ENCODE data around the gene KAT2B. TPM values are rescaled to one million over a fixed set of nuclear protein-coding genes. Genes with fewer than 3 reads are reported as not detected.

The KAT2B gene
- total RNA-seq, 2 donors from 2014 or later: 2.2 to 4.1 TPM

- Histone ChIP-seq H3K27me3 (ENCODE audit: control insufficient read depth, insufficient read depth, low read length, poor library complexity, severe bottlenecking) (no peaks in the 10 kb centered on the region), H3K36me3 (ENCODE audit: control insufficient read depth, insufficient read depth, low read length) (no peaks in the 10 kb centered on the region), H3K4me3 (ENCODE audit: low read length) (no peak overlapping the region), H3K27ac (ENCODE audit: low read depth, low read length) (no peak overlapping the region), H3K4me1 (ENCODE audit: control insufficient read depth, insufficient read depth, low read length) (no peaks in the 10 kb centered on the region), H3K9ac (ENCODE audit: extremely low read depth, low read length, poor library complexity, severe bottlenecking) (no peak overlapping the region), H3K9me3 (ENCODE audit: control insufficient read depth, low read length) (peaks cover 4% of the 10 kb centered on the region)
- Mint-ChIP-seq H3K4me3 (no peak overlapping the region), H3K4me1 (no peaks in the 10 kb centered on the region), H3K27me3 (ENCODE audit: insufficient read depth) (no peaks in the 10 kb centered on the region), H3K36me3 (ENCODE audit: low read depth) (peaks cover 2% of the 10 kb centered on the region), H3K27ac (no peak overlapping the region), H3K9me3 (no peaks in the 10 kb centered on the region)
- TF ChIP-seq, protein P1, sequence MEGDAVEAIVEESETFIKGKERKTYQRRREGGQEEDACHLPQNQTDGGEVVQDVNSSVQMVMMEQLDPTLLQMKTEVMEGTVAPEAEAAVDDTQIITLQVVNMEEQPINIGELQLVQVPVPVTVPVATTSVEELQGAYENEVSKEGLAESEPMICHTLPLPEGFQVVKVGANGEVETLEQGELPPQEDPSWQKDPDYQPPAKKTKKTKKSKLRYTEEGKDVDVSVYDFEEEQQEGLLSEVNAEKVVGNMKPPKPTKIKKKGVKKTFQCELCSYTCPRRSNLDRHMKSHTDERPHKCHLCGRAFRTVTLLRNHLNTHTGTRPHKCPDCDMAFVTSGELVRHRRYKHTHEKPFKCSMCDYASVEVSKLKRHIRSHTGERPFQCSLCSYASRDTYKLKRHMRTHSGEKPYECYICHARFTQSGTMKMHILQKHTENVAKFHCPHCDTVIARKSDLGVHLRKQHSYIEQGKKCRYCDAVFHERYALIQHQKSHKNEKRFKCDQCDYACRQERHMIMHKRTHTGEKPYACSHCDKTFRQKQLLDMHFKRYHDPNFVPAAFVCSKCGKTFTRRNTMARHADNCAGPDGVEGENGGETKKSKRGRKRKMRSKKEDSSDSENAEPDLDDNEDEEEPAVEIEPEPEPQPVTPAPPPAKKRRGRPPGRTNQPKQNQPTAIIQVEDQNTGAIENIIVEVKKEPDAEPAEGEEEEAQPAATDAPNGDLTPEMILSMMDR (conservative IDR thresholded peaks at IDR 0.05): no peak
- no peak for DNase-seq
These were observed 107.1 kb downstream of the KAT2B start for GRCh38 chr3:20147361-20147760.

DNA sequence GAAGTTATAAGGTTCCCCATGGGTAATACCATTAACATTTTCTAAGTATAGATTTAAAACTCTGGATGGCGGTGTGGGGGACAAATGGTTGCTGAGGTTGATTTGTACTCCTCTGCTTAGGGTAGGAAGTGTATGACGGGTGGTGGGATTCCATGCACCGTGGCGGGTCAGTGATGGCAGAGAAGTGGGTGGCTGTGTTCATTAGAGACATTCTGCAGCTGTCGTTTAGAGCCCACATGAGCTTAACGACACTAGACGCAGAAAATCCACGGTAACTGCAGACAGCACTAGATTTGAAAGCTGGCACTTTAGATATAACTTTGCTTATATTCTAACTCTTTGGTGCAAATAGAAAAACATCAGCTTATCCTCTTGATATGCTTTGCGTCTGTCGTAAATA is 108.2 kb downstream of the KAT2B start:
- H3K4me3 ChIP-seq (ENCODE audit: low read length): no peak overlapping the region
- H3K36me3 ChIP-seq (ENCODE audit: control insufficient read depth, insufficient read depth, low read length): peaks cover under 1% of the 10 kb centered on the region
- WGBS, 2 experiments (ENCODE audit: insufficient coverage in 1 of 2, insufficient read length in 1 of 2): 87 to 89% methylated on average over 5 to 10 of the region's 10 CpGs
- TF ChIP-seq, protein P1 (conservative IDR thresholded peaks at IDR 0.05): no peak
- H3K4me1 ChIP-seq (ENCODE audit: control insufficient read depth, insufficient read depth, low read length): no peaks in the 10 kb centered on the region
- Mint-ChIP-seq H3K27me3 (ENCODE audit: insufficient read depth) (no peaks in the 10 kb centered on the region), H3K4me3 (no peak overlapping the region), H3K4me1 (no peaks in the 10 kb centered on the region), H3K27ac (no peak overlapping the region), H3K36me3 (ENCODE audit: low read depth) (peaks cover 2% of the 10 kb centered on the region), H3K9me3 (no peaks in the 10 kb centered on the region)
- no peaks in the 10 kb centered on the region for H3K27me3 ChIP-seq (ENCODE audit: control insufficient read depth, insufficient read depth, low read length, poor library complexity, severe bottlenecking)
- H3K27ac ChIP-seq (ENCODE audit: low read depth, low read length): no peak overlapping the region
- peaks cover 3% of the 10 kb centered on the region for H3K9me3 ChIP-seq (ENCODE audit: control insufficient read depth, low read length)
- no peak overlapping the region for H3K9ac ChIP-seq (ENCODE audit: extremely low read depth, low read length, poor library complexity, severe bottlenecking)
- no peak for DNase-seq

GRCh38 chr3:20154078-20154477 is 113.8 kb downstream of the KAT2B start:
- no peaks in the 10 kb centered on the region for H3K9me3 Mint-ChIP-seq
- H3K27ac ChIP-seq (ENCODE audit: low read depth, low read length): no peak overlapping the region
- TF ChIP-seq, protein P1 (conservative IDR thresholded peaks at IDR 0.05): no peak
- no peak for DNase-seq
- H3K27me3 Mint-ChIP-seq (ENCODE audit: insufficient read depth): no peaks in the 10 kb centered on the region
- H3K36me3 ChIP-seq (ENCODE audit: control insufficient read depth, insufficient read depth, low read length): peaks cover 18% of the 10 kb centered on the region
- H3K4me3 Mint-ChIP-seq: no peak overlapping the region
- H3K9ac ChIP-seq (ENCODE audit: extremely low read depth, low read length, poor library complexity, severe bottlenecking): no peak overlapping the region
- 100% methylated on average over 1 of the region's 1 CpG for WGBS, 2 experiments (ENCODE audit: insufficient coverage in 1 of 2, insufficient read length in 1 of 2)
- H3K27me3 ChIP-seq (ENCODE audit: control insufficient read depth, insufficient read depth, low read length, poor library complexity, severe bottlenecking): no peaks in the 10 kb centered on the region
- H3K4me3 ChIP-seq (ENCODE audit: low read length): no peak overlapping the region
- peaks cover 4% of the 10 kb centered on the region for H3K4me1 Mint-ChIP-seq
- H3K36me3 Mint-ChIP-seq (ENCODE audit: low read depth): peaks cover 15% of the 10 kb centered on the region
- H3K27ac Mint-ChIP-seq: no peak overlapping the region
- H3K9me3 ChIP-seq (ENCODE audit: control insufficient read depth, low read length): no peaks in the 10 kb centered on the region
- no peaks in the 10 kb centered on the region for H3K4me1 ChIP-seq (ENCODE audit: control insufficient read depth, insufficient read depth, low read length)
